IMR-90 (cell line): ENCODE data around the gene SGO2. TPM values are rescaled to one million over a fixed set of nuclear protein-coding genes. Genes with fewer than 3 reads are reported as not detected.
A peak's percentile ranks its signal among the peaks of the same experiment; 100 is the strongest.

Experiments used
- ATAC-seq: fragments of 200-7000 bp; cut with Tn5 transposase; 2 replicates; pipeline ENCODE4 v1.9.1; 2020; ENCODE audit warnings: low read depth, mild to moderate bottlenecking, moderate library complexity
- BruUV-seq: library from RNA; stranded (reverse); fragments of 400-500 nt; replicated peaks from 2 replicates; lab custom pipeline; 2021; lab: Mats Ljungman, UMichigan
- CTCF ChIA-PET: fragments of 300-600 bp; formaldehyde crosslinking; extraction: SDS; loops from one replicate; lab custom pipeline; 2021; ENCODE audit warnings: antibody characterized with exemption; lab: Yijun Ruan, JAX
- POLR2A ChIA-PET: fragments of 300-600 bp; sonication (Branson Sonifier 250); formaldehyde crosslinking; loops from one replicate; lab custom pipeline; 2022; ENCODE audit warnings: antibody characterized with exemption; ENCODE audit not compliant: unreplicated experiment; lab: Charles Lee
- DNase-seq: peaks from one replicate; pipeline ENCODE4 v3.0.0; 2013
- H2AFZ ChIP-seq: replicated peaks from 2 replicates; pipeline ENCODE3; 2013; ENCODE audit warnings: low read length, mild to moderate bottlenecking; ENCODE audit not compliant: poor library complexity
- H2AK5ac ChIP-seq: 2 replicates; pipeline ENCODE4 v1.6.1; 2013; ENCODE audit warnings: low read depth, low read length, inconsistent platforms
- H2AK9ac ChIP-seq: replicated peaks from 2 replicates; pipeline ENCODE3; 2013; ENCODE audit warnings: mild to moderate bottlenecking, low read depth, low read length, moderate library complexity; ENCODE audit not compliant: poor library complexity
- H2BK120ac ChIP-seq: 2 replicates; pipeline ENCODE4 v1.6.1; 2013; ENCODE audit warnings: low read depth, low read length, inconsistent platforms
- H2BK15ac ChIP-seq: 3 replicates; pipeline ENCODE4 v1.6.1; 2013; ENCODE audit warnings: low read depth, low read length, inconsistent platforms
- H2BK20ac ChIP-seq: 2 replicates; pipeline ENCODE4 v1.6.1; 2013; ENCODE audit warnings: low read depth, mild to moderate bottlenecking, inconsistent platforms, low read length, moderate library complexity
- H2BK5ac ChIP-seq: 2 replicates; pipeline ENCODE4 v1.6.1; 2013; ENCODE audit warnings: mild to moderate bottlenecking, low read depth, low read length, inconsistent platforms; ENCODE audit not compliant: poor library complexity, severe bottlenecking
- H3K14ac ChIP-seq: replicated peaks from 2 replicates; pipeline ENCODE4 v1.6.1; 2013; ENCODE audit warnings: low read depth, low read length, inconsistent platforms
- H3K18ac ChIP-seq: 2 replicates; pipeline ENCODE4 v1.6.1; 2013; ENCODE audit warnings: low read depth, low read length, control low read depth
- H3K23ac ChIP-seq: 2 replicates; pipeline ENCODE4 v1.6.1; 2013; ENCODE audit warnings: low read depth, low read length, inconsistent platforms
- H3K27ac ChIP-seq: 2 replicates; pipeline ENCODE4 v1.5.1; 2013; ENCODE audit warnings: mild to moderate bottlenecking, control low read depth, low read length; ENCODE audit not compliant: insufficient read depth
- H3K27me3 ChIP-seq: 2 replicates; pipeline ENCODE4 v1.6.1; 2013; ENCODE audit warnings: low read length; ENCODE audit not compliant: control insufficient read depth, insufficient read depth
- H3K36me3 ChIP-seq: 2 replicates; pipeline ENCODE4 v1.6.1; 2013; ENCODE audit warnings: low read length, mixed read lengths; ENCODE audit not compliant: control insufficient read depth, insufficient read depth
- H3K4ac ChIP-seq: 2 replicates; pipeline ENCODE4 v1.6.1; 2013; ENCODE audit warnings: low read depth, low read length, inconsistent platforms
- H3K4me1 ChIP-seq: 2 replicates; pipeline ENCODE4 v1.6.1; 2013; ENCODE audit warnings: low read length, mixed read lengths; ENCODE audit not compliant: control insufficient read depth, insufficient read depth
- H3K4me2 ChIP-seq: 2 replicates; pipeline ENCODE4 v1.6.1; 2013; ENCODE audit warnings: low read depth, mild to moderate bottlenecking, control low read depth, low read length, moderate library complexity
- H3K4me3 ChIP-seq: 2 replicates; pipeline ENCODE4 v1.5.1; 2013; ENCODE audit warnings: low read depth, mild to moderate bottlenecking, control low read depth, low read length, moderate library complexity; ENCODE audit not compliant: insufficient read depth
- H3K56ac ChIP-seq: 2 replicates; pipeline ENCODE4 v1.6.1; 2013; ENCODE audit warnings: low read length, inconsistent platforms; ENCODE audit not compliant: insufficient read depth; ENCODE audit errors: extremely low read depth
- H3K79me1 ChIP-seq, 2 experiments: 2 replicates each; pipeline ENCODE4 v1.6.1; 2013; ENCODE audit warnings: low read length in 2 of 2, inconsistent platforms in 1 of 2, low read depth in 1 of 2
- H3K9ac ChIP-seq: 2 replicates; pipeline ENCODE4 v1.6.1; 2013; ENCODE audit warnings: low read depth, low read length, control low read depth
- H3K9me1 ChIP-seq: 2 replicates; pipeline ENCODE4 v1.6.1; 2013; ENCODE audit warnings: low read length, inconsistent platforms; ENCODE audit not compliant: insufficient read depth
- H3K9me3 ChIP-seq: 2 replicates; pipeline ENCODE4 v1.6.1; 2013; ENCODE audit warnings: low read length; ENCODE audit not compliant: control insufficient read depth, insufficient read depth
- H4K20me1 ChIP-seq: 2 replicates; pipeline ENCODE4 v1.6.1; 2013; ENCODE audit warnings: low read length, inconsistent platforms; ENCODE audit not compliant: insufficient read depth
- H4K5ac ChIP-seq: 2 replicates; pipeline ENCODE4 v1.6.1; 2013; ENCODE audit warnings: mild to moderate bottlenecking, low read depth, low read length, control low read depth
- H4K8ac ChIP-seq, 2 experiments: 2 replicates each; pipeline ENCODE4 v1.6.1; 2013; ENCODE audit warnings: low read depth in 2 of 2, low read length in 2 of 2, control low read depth in 1 of 2, inconsistent platforms in 1 of 2
- H4K91ac ChIP-seq: 2 replicates; pipeline ENCODE4 v1.6.1; 2013; ENCODE audit warnings: low read depth, low read length, inconsistent platforms; ENCODE audit not compliant: insufficient read depth
- BHLHE40 ChIP-seq: fragments of 150-350 bp; IDR thresholded peaks from 2 replicates; pipeline ENCODE4 v1.6.1; 2016; ENCODE audit warnings: mild to moderate bottlenecking, low read depth, low read length
- CEBPB ChIP-seq: IDR thresholded peaks from 2 replicates; pipeline ENCODE4 v1.6.1; 2012; ENCODE audit warnings: low read depth, low read length, improper control_type of control experiment
- FOS ChIP-seq: fragments of 150-350 bp; IDR thresholded peaks from 2 replicates; pipeline ENCODE4 v1.6.1; 2016; ENCODE audit warnings: low read depth, low read length
- MAFK ChIP-seq: IDR thresholded peaks from 2 replicates; pipeline ENCODE4 v1.6.1; 2012; ENCODE audit warnings: low read depth, low read length, improper control_type of control experiment
- MAZ ChIP-seq: IDR thresholded peaks from 2 replicates; pipeline ENCODE4 v1.6.1; 2012; ENCODE audit warnings: low read depth, mild to moderate bottlenecking, low read length, improper control_type of control experiment, moderate library complexity, borderline replicate concordance
- MXI1 ChIP-seq: IDR thresholded peaks from 2 replicates; pipeline ENCODE4 v1.6.1; 2012; ENCODE audit warnings: low read depth, mild to moderate bottlenecking, low read length, moderate library complexity, borderline replicate concordance
- NFE2L2 ChIP-seq: fragments of 150-350 bp; IDR thresholded peaks from 2 replicates; pipeline ENCODE4 v1.6.1; 2016; ENCODE audit warnings: low read depth, mild to moderate bottlenecking, low read length
- RAD21 ChIP-seq: IDR thresholded peaks from 2 replicates; pipeline ENCODE4 v1.6.1; 2012; ENCODE audit warnings: low read length, improper control_type of control experiment
- RCOR1 ChIP-seq: IDR thresholded peaks from 2 replicates; pipeline ENCODE4 v1.6.1; 2012; ENCODE audit warnings: mild to moderate bottlenecking, low read length, improper control_type of control experiment; ENCODE audit not compliant: insufficient replicate concordance
- SMC3 ChIP-seq: fragments of 150-350 bp; IDR thresholded peaks from 2 replicates; pipeline ENCODE4 v1.6.1; 2016; ENCODE audit warnings: low read depth, mild to moderate bottlenecking, antibody characterized with exemption, low read length, moderate library complexity
- WGBS, 2 experiments: methylation state at CpG; one replicate each; pipeline versions ENCODE4 v1.1.5 to v1.1.7; 2013; ENCODE audit warnings: missing lambda C conversion rate in 2 of 2; ENCODE audit not compliant: insufficient read length in 1 of 2; ENCODE audit errors: extremely low coverage in 2 of 2; 5-methylcytosine and 5-hydroxymethylcytosine counted together
- dilution Hi-C: fragments of 300-500 bp; cut with HindIII; formaldehyde crosslinking; loops from one replicate; pipeline ENCODE4 v1.14.3; 2018; ENCODE audit warnings: low sequenced_read_pairs; ENCODE audit not compliant: unreplicated experiment
- in situ Hi-C: fragments of 300-500 bp; cut with MboI; formaldehyde crosslinking; loops from 3 replicates; pipeline ENCODE4 v1.14.3; 2019; ENCODE audit warnings: low sequenced_read_pairs, inconsistent platforms, mixed read lengths
- intact Hi-C: fragments of 100-400 bp; cut with micrococcal nuclease; formaldehyde crosslinking; loops from 2 replicates; pipeline ENCODE4 v1.10.0; 2022
- polyA plus RNA-seq, 3 experiments: library from polyadenylated mRNA; depleted of rRNA; stranded (reverse); fragments of >200 nt; gene quantifications; 2 replicates each; pipeline ENCODE4 v1.2.3, GENCODE V29; 2012; ENCODE audit warnings: low replicate concordance in 1 of 3
- total RNA-seq: library from RNA; depleted of rRNA; stranded (reverse); fragments of >200 nt; gene quantifications from 2 replicates; pipeline ENCODE4 v1.2.3, GENCODE V29; 2012
- TF ChIP-seq, protein P1 (sequence below): fragments of 150-350 bp; IDR thresholded peaks from 2 replicates; pipeline ENCODE4 v1.6.1; 2016; ENCODE audit warnings: low read depth, mild to moderate bottlenecking, low read length, moderate library complexity, borderline replicate concordance
- TF ChIP-seq, protein P2 (sequence below): fragments of 150-350 bp; IDR thresholded peaks from 2 replicates; pipeline ENCODE4 v1.6.1; 2017; ENCODE audit warnings: mild to moderate bottlenecking, antibody characterized with exemption, low read length, low read depth

SGO2 gene
- total and polyA plus RNA-seq, 2 of the 4 experiments (the other 2 are of a cell fraction), result 5.4 to 6.3 TPM

DNA sequence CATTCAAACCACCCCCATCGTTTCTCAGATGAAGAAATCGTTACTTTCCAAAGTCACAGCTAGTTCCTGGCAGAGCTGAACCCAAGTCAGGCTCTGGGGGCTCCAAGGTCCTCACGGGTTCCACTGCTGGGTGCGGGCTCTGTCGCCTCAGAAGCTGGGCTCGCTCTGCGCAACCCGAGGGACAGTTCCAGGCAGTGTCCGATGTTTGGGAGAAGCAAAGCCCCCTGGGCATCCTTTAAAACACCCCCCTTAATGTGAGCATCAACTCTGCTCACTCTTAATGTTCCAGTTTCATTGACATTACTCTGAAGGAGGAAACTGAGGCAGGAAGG is 60.6 kb downstream of the SGO2 start:
- peaks cover 3% of the 10 kb centered on the region; the same call in 1 of the 2 replicates for H3K9me1 ChIP-seq
- BruUV-seq, result no TSS peak
- H3K9me3 ChIP-seq, result no peaks in the 10 kb centered on the region
- no peak overlapping the region for H3K14ac ChIP-seq
- H3K4me2 ChIP-seq, result peak overlapping the region; percentile 94; the same call in 1 of the 2 replicates
- no peak overlapping the region for H2AK5ac ChIP-seq
- TF ChIP-seq SMC3 (no peak), CEBPB (no peak), MXI1 (no peak), MAFK (no peak), RCOR1 (no peak), MAZ (no peak), RAD21 (no peak), FOS (no peak), BHLHE40 (no peak), NFE2L2 (no peak)
- TF ChIP-seq, protein P1, sequence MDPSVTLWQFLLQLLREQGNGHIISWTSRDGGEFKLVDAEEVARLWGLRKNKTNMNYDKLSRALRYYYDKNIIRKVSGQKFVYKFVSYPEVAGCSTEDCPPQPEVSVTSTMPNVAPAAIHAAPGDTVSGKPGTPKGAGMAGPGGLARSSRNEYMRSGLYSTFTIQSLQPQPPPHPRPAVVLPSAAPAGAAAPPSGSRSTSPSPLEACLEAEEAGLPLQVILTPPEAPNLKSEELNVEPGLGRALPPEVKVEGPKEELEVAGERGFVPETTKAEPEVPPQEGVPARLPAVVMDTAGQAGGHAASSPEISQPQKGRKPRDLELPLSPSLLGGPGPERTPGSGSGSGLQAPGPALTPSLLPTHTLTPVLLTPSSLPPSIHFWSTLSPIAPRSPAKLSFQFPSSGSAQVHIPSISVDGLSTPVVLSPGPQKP, result no peak
- TF ChIP-seq, protein P2, sequence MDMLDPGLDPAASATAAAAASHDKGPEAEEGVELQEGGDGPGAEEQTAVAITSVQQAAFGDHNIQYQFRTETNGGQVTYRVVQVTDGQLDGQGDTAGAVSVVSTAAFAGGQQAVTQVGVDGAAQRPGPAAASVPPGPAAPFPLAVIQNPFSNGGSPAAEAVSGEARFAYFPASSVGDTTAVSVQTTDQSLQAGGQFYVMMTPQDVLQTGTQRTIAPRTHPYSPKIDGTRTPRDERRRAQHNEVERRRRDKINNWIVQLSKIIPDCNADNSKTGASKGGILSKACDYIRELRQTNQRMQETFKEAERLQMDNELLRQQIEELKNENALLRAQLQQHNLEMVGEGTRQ, result no peak
- POLR2A ChIA-PET, result no interaction called here
- peak overlapping the region in 1 of 2 experiments; percentile 8; a peak in 1 of 4 replicates for H4K8ac ChIP-seq
- H4K91ac ChIP-seq, result no peak overlapping the region
- DNase-seq, result no peak
- peak overlapping the region; percentile 46; the same call in 1 of the 2 replicates for H2BK120ac ChIP-seq
- no peak overlapping the region for H3K56ac ChIP-seq
- no peak overlapping the region; the same call in 1 of the 2 replicates for H3K4ac ChIP-seq
- H4K20me1 ChIP-seq, result no peaks in the 10 kb centered on the region
- peak overlapping the region; percentile 71 for H2AK9ac ChIP-seq
- dilution Hi-C loops (no loop called here), intact Hi-C loops (no loop called here), in situ Hi-C loops (no loop called here)
- H4K5ac ChIP-seq, result no peak overlapping the region
- H3K27me3 ChIP-seq, result no peaks in the 10 kb centered on the region; the same call in 1 of the 2 replicates
- WGBS, 2 experiments, result 10% methylated on average over 2 of the region's 9 CpGs; no CpG with 5 or more reads in 1 of the 2 experiments
- H3K36me3 ChIP-seq, result no peaks in the 10 kb centered on the region
- no peaks in the 10 kb centered on the region for H3K4me1 ChIP-seq
- no peak for ATAC-seq
- no peak overlapping the region for H3K9ac ChIP-seq
- peak overlapping the region; percentile 73; the same call in 1 of the 2 replicates for H3K23ac ChIP-seq
- peak overlapping the region; percentile 49; the same call in 1 of the 2 replicates for H2BK20ac ChIP-seq
- H3K18ac ChIP-seq, result no peak overlapping the region
- H2AFZ ChIP-seq, result peak overlapping the region; percentile 89
- CTCF ChIA-PET, result no interaction called here
- no peaks in the 10 kb centered on the region for H3K79me1 ChIP-seq
- no peak overlapping the region for H2BK15ac ChIP-seq
- H2BK5ac ChIP-seq, result no peak overlapping the region
- H3K27ac ChIP-seq, result no peak overlapping the region
- H3K4me3 ChIP-seq, result no peak overlapping the region
